Uterus (tissue), 4 donors: ENCODE measurements around the gene BCR. TPM values are rescaled to one million over a fixed set of nuclear protein-coding genes. Genes with fewer than 3 reads are reported as not detected.

Source experiments
- DNase-seq, 2 donors: peaks; one replicate each; pipeline ENCODE4 v3.0.0-alpha.2; 2019 to 2020
- H3K27ac ChIP-seq, 2 donors: fragments of 200-600 bp; sonication (generic); 1 replicate in 1 of 2; 2 replicates in 1 of 2; pipeline ENCODE4 v1.5.1; 2016 to 2018
- H3K27me3 ChIP-seq, 2 donors: fragments of 200-600 bp; sonication (generic); one replicate each; pipeline ENCODE4 v1.5.1; 2018 to 2019; ENCODE audit warnings: control low read depth in 1 of 2
- H3K36me3 ChIP-seq, 2 donors: fragments of 200-600 bp; sonication (generic); one replicate each; pipeline ENCODE4 v1.5.1; 2019; ENCODE audit warnings: control low read depth in 1 of 2
- H3K4me1 ChIP-seq, 2 donors: fragments of 200-600 bp; sonication (generic); one replicate each; pipeline ENCODE4 v1.5.1; 2018 to 2019; ENCODE audit warnings: control low read depth in 1 of 2
- H3K4me3 ChIP-seq, 2 donors: fragments of 200-600 bp; sonication (generic); 1 replicate in 1 of 2; 2 replicates in 1 of 2; pipeline ENCODE4 v1.5.1; 2018 to 2019; ENCODE audit warnings: mild to moderate bottlenecking in 1 of 2
- H3K9me3 ChIP-seq, 2 donors: fragments of 200-600 bp; sonication (generic); one replicate each; pipeline ENCODE4 v1.5.1; 2019; ENCODE audit warnings: control low read depth in 1 of 2
- POLR2A ChIP-seq, 2 donors: fragments of 450-650 bp; IDR thresholded peaks; one replicate each; pipeline ENCODE4 v1.6.1; 2016; ENCODE audit warnings: antibody characterized with exemption in 2 of 2, mild to moderate bottlenecking in 1 of 2, moderate library complexity in 1 of 2
- intact Hi-C: fragments of 100-400 bp; cut with DNase I; formaldehyde crosslinking; loops from one replicate; pipeline ENCODE4 v1.15.1; 2023; ENCODE audit warnings: low total_unique reads
- total RNA-seq, 4 donors: library from RNA; depleted of rRNA in 3 of 4; stranded (reverse); fragments of >200 nt in 3 of 4; gene quantifications; one replicate each; pipeline versions ENCODE4 v1.1.0 to v1.2.4, GENCODE V29; 2014 to 2023
- TF ChIP-seq, protein P1 (sequence below), 4 experiments: fragments of 200-600 bp in 2 of 4; fragments of 450-650 bp in 2 of 4; sonication (generic) in 2 of 4; IDR thresholded peaks; one replicate each; pipeline ENCODE4 v1.5.1; 2016 to 2019; ENCODE audit warnings: antibody characterized with exemption in 4 of 4, mild to moderate bottlenecking in 2 of 4, moderate library complexity in 1 of 4
- donor health status: DM: yes; HTN: yes; CAD: no.

Gene BCR
- total RNA-seq, 4 donors from 2014 or later = 10.6 to 93.3 (median 28.3) TPM

DNA sequence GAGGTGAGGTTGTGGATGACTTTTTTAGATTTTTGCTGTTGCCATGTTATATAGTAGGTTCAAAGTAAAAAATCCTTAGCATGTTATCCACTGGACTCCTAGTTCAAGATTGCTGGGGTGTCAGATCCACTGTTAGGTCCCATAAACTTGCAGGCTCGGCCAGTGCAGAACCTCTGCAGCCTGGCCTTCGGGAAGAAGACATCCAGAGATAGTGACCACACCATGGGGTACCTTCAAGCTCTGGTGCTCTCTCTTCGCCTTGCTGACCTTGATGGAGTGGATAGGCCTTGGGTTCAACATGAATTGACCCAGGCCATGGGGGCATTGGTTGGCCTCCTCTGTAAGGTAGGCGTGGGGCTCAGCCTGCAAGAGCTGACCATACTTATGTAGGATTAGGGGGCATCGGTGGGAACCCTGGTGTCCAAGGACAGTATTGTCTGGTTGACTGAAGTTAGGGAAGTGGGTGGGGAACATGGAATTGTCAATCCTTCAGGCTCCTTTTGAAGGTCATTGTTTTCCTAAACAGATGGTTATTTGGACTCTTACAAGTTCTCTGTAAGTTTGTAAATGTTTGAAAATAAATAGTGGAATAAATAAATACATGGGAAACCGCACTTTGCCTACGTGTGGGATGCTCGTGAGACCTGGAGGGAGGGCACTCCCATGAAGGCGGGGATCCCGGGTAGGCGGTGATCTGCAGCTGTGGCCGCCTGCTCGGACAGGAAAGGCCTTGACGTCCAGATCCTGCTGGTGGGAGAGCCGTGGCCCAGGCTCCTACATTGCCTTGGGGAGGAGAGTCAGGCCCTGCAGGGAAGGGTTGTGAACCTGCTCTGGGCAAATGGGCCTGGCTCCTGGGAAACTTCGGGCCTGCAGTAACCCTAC is 37.1 kb downstream of the BCR start:
- H3K9me3 ChIP-seq = no peaks in the 10 kb centered on the region
- H3K27me3 ChIP-seq = no peaks in the 10 kb centered on the region
- H3K4me1 ChIP-seq = peaks cover 0 to 13% of the 10 kb centered on the region in 2 donors
- no peak for DNase-seq
- peak overlapping the region; percentile 9 to 59 for H3K27ac ChIP-seq
- intact Hi-C loops = no loop called here
- H3K4me3 ChIP-seq = no peak overlapping the region
- no peaks in the 10 kb centered on the region for H3K36me3 ChIP-seq
- TF ChIP-seq POLR2A (IDR thresholded peaks at IDR 0.05) = no peak
- TF ChIP-seq, protein P1, sequence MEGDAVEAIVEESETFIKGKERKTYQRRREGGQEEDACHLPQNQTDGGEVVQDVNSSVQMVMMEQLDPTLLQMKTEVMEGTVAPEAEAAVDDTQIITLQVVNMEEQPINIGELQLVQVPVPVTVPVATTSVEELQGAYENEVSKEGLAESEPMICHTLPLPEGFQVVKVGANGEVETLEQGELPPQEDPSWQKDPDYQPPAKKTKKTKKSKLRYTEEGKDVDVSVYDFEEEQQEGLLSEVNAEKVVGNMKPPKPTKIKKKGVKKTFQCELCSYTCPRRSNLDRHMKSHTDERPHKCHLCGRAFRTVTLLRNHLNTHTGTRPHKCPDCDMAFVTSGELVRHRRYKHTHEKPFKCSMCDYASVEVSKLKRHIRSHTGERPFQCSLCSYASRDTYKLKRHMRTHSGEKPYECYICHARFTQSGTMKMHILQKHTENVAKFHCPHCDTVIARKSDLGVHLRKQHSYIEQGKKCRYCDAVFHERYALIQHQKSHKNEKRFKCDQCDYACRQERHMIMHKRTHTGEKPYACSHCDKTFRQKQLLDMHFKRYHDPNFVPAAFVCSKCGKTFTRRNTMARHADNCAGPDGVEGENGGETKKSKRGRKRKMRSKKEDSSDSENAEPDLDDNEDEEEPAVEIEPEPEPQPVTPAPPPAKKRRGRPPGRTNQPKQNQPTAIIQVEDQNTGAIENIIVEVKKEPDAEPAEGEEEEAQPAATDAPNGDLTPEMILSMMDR (IDR thresholded peaks at IDR 0.05) = no peak

DNA sequence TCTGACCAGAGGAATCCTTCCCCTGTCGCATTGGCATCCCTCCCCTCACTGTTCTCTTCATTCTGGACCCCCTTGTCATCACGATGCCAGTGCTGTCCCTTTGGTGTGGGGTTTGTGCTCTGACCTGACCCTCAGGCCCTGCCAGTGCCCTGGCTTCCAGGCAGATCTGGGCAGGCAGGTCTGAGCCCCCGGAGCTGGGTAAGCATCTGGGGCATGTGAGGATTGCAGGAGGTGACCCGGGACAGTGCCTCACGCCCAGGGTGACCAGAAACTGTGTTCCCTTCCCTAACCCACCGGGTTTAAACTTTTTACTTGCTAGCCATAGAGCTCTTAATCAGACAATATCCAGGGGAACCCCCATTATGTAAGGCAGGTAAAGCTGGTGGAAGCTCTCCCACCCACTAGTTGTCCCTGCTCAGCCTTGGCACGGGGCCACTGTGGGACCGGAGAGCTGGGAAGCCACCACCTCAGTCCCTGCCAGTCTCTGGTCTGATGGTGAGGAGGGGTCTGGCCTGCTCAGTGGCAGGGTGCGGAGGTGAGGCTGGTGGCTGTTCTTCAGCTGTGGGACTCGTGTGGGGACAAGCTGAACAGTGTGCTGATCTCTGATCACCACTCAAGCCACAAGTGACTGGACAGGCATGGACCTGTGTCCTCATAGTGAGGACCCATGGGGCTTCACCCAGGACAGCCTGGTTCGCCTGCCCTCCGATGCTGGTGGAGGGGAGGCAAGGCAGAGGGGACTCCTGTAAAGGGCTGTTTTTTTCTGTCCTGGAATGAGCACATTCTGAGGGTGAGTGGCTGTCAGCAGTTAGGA is 38.0 kb downstream of the BCR start:
- intact Hi-C loops = no loop called here
- no peak for DNase-seq
- H3K4me1 ChIP-seq = peaks cover 0 to 8% of the 10 kb centered on the region in 2 donors
- H3K27ac ChIP-seq = peak overlapping the region; percentile 40 to 59
- no peaks in the 10 kb centered on the region for H3K36me3 ChIP-seq
- H3K27me3 ChIP-seq = no peaks in the 10 kb centered on the region
- no peak overlapping the region for H3K4me3 ChIP-seq
- H3K9me3 ChIP-seq = no peaks in the 10 kb centered on the region
- no peak for TF ChIP-seq POLR2A (IDR thresholded peaks at IDR 0.05)
- TF ChIP-seq, protein P1 (IDR thresholded peaks at IDR 0.05) = no peak

DNA sequence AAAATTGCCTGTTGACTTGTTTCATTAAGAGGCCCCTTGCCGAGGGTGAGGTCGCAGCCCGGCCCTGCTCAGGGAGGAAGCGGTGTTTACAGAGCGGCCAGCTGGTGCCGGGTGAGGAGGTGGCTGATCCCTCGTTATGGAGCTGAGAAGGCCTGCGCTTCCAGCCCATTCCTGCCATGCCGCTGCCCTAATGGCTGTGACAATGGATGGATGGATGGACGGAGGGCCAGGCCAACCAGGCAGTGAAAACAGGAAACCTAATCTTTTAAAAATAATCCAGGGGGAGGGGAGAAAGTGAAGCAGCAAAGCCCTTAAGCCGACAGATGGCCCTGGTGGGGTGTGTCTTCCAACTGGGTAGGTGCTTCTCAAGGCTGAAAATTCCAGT is 38.5 kb downstream of the BCR start:
- Histone ChIP-seq H3K9me3 (no peaks in the 10 kb centered on the region), H3K4me1 (peaks cover 0 to 13% of the 10 kb centered on the region in 2 donors), H3K27me3 (no peaks in the 10 kb centered on the region), H3K36me3 (no peaks in the 10 kb centered on the region), H3K4me3 (no peak overlapping the region), H3K27ac (peak overlapping the region; percentile 40 to 59)
- intact Hi-C loops = no loop called here
- no peak for DNase-seq
- TF ChIP-seq, protein P1 (IDR thresholded peaks at IDR 0.05) = no peak

DNA sequence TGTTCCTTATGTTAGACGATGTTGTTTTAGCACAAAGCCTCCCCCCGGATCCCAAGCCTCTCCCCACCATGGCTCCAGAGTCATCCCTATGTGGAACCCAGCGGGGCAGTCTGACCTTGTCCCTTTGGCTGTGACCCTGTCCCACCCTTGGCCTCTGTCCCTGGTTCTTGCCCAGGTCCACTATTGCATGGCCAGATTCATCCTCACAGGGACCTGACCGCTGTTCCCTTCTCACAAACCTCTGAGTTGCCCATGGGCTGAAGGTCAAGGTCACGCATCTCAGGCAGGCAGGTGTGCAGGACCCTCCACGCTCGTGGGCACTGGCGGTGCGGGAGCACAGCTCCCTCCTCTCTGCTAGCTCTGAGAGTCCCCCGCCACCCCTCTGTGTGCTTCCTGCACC is 39.0 kb downstream of the BCR start:
- no peaks in the 10 kb centered on the region for H3K9me3 ChIP-seq
- H3K27me3 ChIP-seq = no peaks in the 10 kb centered on the region
- intact Hi-C loops = no loop called here
- TF ChIP-seq, protein P1 (IDR thresholded peaks at IDR 0.05) = no peak
- no peak for TF ChIP-seq POLR2A (IDR thresholded peaks at IDR 0.05)
- H3K36me3 ChIP-seq = no peaks in the 10 kb centered on the region
- H3K4me3 ChIP-seq = no peak overlapping the region
- peaks cover 0 to 13% of the 10 kb centered on the region in 2 donors for H3K4me1 ChIP-seq
- H3K27ac ChIP-seq = peak overlapping the region in 1 of 2 donors; percentile 6
- DNase-seq = no peak
